Activated T-helper 1 cell treated with anti-CD3 and anti-CD28 coated beads, Interleukin-12 subunit alpha, Interleukin-12 subunit beta, Interleukin-2, Interleukin-4 antibody, amounts not matched to agents 30 ng/mL and 10 ng/mL and 1 ng/mL, durations not matched to agents 14 hours and 24 hours and 36 hours (primary cell): Measurements from ENCODE around the gene PTPRU. TPM values are rescaled to one million over a fixed set of nuclear protein-coding genes. Genes with fewer than 3 reads are reported as not detected.

Experiments
- DNase-seq: peaks from one replicate; pipeline ENCODE4 v3.0.0; 2021; ENCODE audit warnings: low spot score
- H3K27ac Mint-ChIP-seq: one replicate; pipeline ENCODE4 v1.8.0; 2021; ENCODE audit warnings: mild to moderate bottlenecking, mixed read lengths
- H3K27me3 Mint-ChIP-seq: one replicate; pipeline ENCODE4 v1.8.0; 2022; ENCODE audit warnings: mild to moderate bottlenecking, moderate library complexity, mixed read lengths; ENCODE audit not compliant: insufficient read depth
- H3K36me3 Mint-ChIP-seq: one replicate; pipeline ENCODE4 v1.8.0; 2021; ENCODE audit warnings: low read depth, mixed read lengths
- H3K4me1 Mint-ChIP-seq: one replicate; pipeline ENCODE4 v1.8.0; 2021; ENCODE audit warnings: low read depth, mixed read lengths
- H3K4me3 Mint-ChIP-seq: one replicate; pipeline ENCODE4 v1.8.0; 2021; ENCODE audit warnings: mild to moderate bottlenecking, moderate library complexity, mixed read lengths
- H3K9me3 Mint-ChIP-seq: one replicate; pipeline ENCODE4 v1.8.0; 2021; ENCODE audit warnings: mixed read lengths
- intact Hi-C: fragments of 100-400 bp; cut with micrococcal nuclease; formaldehyde crosslinking; loops from one replicate; pipeline ENCODE4 v1.15.1; 2024
- total RNA-seq: library from RNA; stranded (reverse); gene quantifications from 2 replicates; pipeline ENCODE4 v1.2.3, GENCODE V29; 2022

PTPRU gene
- 0.67 and 0.76 TPM in 2 replicates for total RNA-seq

- intact Hi-C loops = loop anchor here (1.0 to 10.0 kb wide), 9 partner anchors 105 to 1549 kb away; no protein-coding TSS in a partner anchor
- H3K9me3 Mint-ChIP-seq = no peaks in the 10 kb centered on the region
- H3K27ac Mint-ChIP-seq = peak within 1 kb of the TSS; percentile 16
- peak within 1 kb of the TSS; percentile 73 for H3K4me3 Mint-ChIP-seq
- DNase-seq = peak; percentile 75
- H3K4me1 Mint-ChIP-seq = peaks cover 17% of the 10 kb centered on the region
- H3K27me3 Mint-ChIP-seq = peaks cover 51% of the 10 kb centered on the region
- H3K36me3 Mint-ChIP-seq = peaks cover 1% of the 10 kb centered on the region
Measured at GRCh38 chr1:29235955-29236711, at the start of gene PTPRU. PTPRU (plus strand) TSS chr1:29236522; CDS start chr1:29236645, 123 bp downstream.

DNA sequence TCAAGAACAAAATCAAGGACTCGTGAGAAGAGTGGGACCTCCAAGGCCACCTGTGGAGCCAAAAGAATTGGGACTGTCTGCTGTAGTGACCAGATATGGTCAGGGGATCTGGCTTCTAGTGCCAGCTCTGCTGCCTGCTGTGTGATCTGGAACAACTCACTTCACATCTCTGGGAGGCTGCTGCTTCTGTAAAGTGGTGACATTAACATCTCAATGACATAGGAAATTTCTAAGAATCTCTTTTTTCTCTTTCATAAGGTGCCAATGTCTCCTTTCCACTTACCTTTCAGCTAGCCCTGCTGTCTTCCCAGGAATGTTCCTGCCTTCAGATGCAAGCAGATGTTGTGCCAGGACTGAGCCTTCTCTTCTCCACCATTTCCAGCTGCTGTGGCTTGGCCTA is 49.6 kb upstream of the PTPRU start:
- Mint-ChIP-seq H3K27ac (no peak overlapping the region), H3K4me1 (peaks cover 14% of the 10 kb centered on the region), H3K4me3 (no peak overlapping the region), H3K27me3 (no peaks in the 10 kb centered on the region), H3K9me3 (no peaks in the 10 kb centered on the region), H3K36me3 (peaks cover 1% of the 10 kb centered on the region)
- DNase-seq = no peak
- intact Hi-C loops = loop anchor here (10.0 kb wide), 1 partner anchor 682 kb away; the partner anchor contains the start of gene RCC1

DNA sequence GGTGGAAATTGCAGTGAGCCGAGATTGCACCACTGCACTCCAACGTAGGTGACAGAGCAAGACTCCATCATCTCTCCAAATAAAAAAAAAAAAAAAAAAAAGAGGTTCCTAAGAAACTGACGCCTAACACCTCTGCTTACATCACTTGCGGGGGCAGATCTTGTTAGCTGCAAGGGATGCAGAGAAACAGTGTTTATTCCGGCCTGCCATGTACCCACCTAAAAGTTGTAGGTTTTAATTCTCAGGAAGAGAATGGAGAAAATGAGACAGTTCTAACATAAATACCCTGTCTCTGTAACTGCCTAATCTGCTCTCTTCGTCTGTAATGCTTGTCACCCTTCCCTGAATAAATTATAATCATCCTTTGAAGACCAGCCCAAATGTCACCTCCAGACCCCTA is 45.6 kb upstream of the PTPRU start:
- no peak for DNase-seq
- intact Hi-C loops = no loop called here
- no peak overlapping the region for H3K4me3 Mint-ChIP-seq

GRCh38 chr1:29193879-29194455 is 42.4 kb upstream of the PTPRU start:
- Mint-ChIP-seq H3K27ac (no peak overlapping the region), H3K9me3 (no peaks in the 10 kb centered on the region), H3K27me3 (no peaks in the 10 kb centered on the region), H3K4me1 (peaks cover 6% of the 10 kb centered on the region), H3K4me3 (no peak overlapping the region), H3K36me3 (peaks cover 6% of the 10 kb centered on the region)
- no peak for DNase-seq
- intact Hi-C loops = no loop called here

More for the DNA sequence above, 45.6 kb upstream of the PTPRU start:
- Mint-ChIP-seq H3K36me3 (peaks cover 6% of the 10 kb centered on the region), H3K4me1 (no peaks in the 10 kb centered on the region), H3K27me3 (no peaks in the 10 kb centered on the region), H3K9me3 (no peaks in the 10 kb centered on the region), H3K27ac (no peak overlapping the region)

GRCh38 chr1:29195881-29196291 is 40.4 kb upstream of the PTPRU start:
- H3K27ac Mint-ChIP-seq = no peak overlapping the region
- no peak for DNase-seq
- intact Hi-C loops = no loop called here
- H3K9me3 Mint-ChIP-seq = no peaks in the 10 kb centered on the region
- H3K27me3 Mint-ChIP-seq = no peaks in the 10 kb centered on the region
- H3K36me3 Mint-ChIP-seq = peaks cover 11% of the 10 kb centered on the region
- peaks cover 6% of the 10 kb centered on the region for H3K4me1 Mint-ChIP-seq
- H3K4me3 Mint-ChIP-seq = no peak overlapping the region

DNA sequence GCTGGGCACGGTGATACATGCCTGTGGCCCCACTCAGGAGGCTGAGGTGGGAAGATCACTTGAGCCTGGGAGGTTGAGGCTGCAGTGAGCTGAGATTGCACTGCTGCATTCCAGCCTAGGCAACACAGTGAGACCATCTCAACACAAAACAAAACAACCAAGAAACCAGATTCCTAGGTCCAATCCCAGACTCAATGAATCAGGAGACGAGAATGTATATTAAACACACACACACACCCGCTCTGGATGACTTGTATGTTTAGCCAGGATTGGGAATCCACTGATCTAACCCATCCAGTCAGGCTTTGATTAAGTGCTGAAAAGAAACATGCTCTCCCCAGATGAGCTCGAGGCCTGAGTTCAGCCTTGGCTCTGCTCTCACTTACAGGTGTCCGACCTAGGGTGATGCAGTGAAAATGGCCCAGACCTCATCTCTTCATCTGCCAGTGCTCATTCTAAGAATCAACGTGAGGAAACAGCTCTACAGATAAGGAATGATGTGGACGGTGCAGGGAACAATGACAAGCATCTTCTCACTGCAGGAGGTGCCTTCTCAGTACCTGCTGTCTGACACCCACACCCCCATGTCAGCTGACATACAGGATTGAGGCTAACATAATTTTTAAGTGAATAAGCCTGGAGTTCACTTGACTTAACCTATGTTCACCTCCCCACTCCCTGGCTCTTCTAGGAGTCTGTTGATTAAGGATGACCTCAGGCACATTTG is 39.3 kb upstream of the PTPRU start:
- Mint-ChIP-seq H3K27ac (no peak overlapping the region), H3K9me3 (no peaks in the 10 kb centered on the region), H3K36me3 (peaks cover 16% of the 10 kb centered on the region), H3K27me3 (no peaks in the 10 kb centered on the region), H3K4me1 (peaks cover 6% of the 10 kb centered on the region), H3K4me3 (no peak overlapping the region)
- no peak for DNase-seq
- intact Hi-C loops = loop anchor here (1.0 kb wide), 1 partner anchor 315 kb away; no protein-coding TSS in a partner anchor

DNA sequence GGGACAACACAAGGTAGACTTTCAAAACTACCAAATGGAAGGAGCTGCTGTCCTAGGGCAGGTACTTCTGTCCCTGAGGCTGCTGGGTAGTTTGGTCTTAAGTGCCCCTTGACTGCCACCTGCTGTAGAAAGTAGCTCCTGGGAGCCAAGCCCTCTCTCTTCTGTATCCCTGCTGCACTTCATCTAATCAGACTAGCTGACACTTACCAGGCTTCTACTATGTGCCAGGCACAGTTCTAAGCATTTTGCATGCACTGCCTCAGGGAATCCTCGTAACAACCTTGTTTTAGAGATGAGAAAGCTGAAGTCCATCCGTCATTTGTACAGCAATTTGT is 38.8 kb upstream of the PTPRU start:
- no peaks in the 10 kb centered on the region for H3K27me3 Mint-ChIP-seq
- peak; percentile 31 for DNase-seq
- intact Hi-C loops = loop anchor here (1.0 kb wide), 1 partner anchor 315 kb away; no protein-coding TSS in a partner anchor
- no peak overlapping the region for H3K4me3 Mint-ChIP-seq
- no peaks in the 10 kb centered on the region for H3K9me3 Mint-ChIP-seq
- peaks cover 11% of the 10 kb centered on the region for H3K4me1 Mint-ChIP-seq
- H3K36me3 Mint-ChIP-seq = peaks cover 18% of the 10 kb centered on the region
- no peak overlapping the region for H3K27ac Mint-ChIP-seq

DNA sequence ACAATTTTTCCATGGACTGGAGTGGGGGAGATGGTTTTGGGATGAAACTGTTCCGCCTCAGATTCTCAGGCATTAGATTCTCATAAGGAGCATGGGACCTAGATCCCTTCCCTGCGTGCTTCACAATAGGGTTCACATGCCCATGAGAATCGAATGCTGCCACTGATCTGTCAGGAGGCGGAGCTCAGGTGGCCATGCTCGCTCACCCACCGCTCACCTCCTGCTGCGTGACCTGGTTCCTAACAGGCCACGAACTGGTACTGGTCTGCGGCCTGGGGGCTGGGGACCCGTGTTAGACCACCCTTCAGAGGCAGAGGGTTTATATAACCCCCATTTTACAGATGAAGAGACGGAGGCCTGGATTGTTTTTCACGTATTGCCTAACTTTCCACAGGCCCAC is 38.3 kb upstream of the PTPRU start:
- no peak overlapping the region for H3K27ac Mint-ChIP-seq
- H3K36me3 Mint-ChIP-seq = peaks cover 16% of the 10 kb centered on the region
- no peak for DNase-seq
- H3K4me3 Mint-ChIP-seq = no peak overlapping the region
- intact Hi-C loops = loop anchor here (1.0 kb wide), 1 partner anchor 316 kb away; no protein-coding TSS in a partner anchor
- H3K9me3 Mint-ChIP-seq = no peaks in the 10 kb centered on the region
- H3K27me3 Mint-ChIP-seq = no peaks in the 10 kb centered on the region
- peaks cover 16% of the 10 kb centered on the region for H3K4me1 Mint-ChIP-seq

DNA sequence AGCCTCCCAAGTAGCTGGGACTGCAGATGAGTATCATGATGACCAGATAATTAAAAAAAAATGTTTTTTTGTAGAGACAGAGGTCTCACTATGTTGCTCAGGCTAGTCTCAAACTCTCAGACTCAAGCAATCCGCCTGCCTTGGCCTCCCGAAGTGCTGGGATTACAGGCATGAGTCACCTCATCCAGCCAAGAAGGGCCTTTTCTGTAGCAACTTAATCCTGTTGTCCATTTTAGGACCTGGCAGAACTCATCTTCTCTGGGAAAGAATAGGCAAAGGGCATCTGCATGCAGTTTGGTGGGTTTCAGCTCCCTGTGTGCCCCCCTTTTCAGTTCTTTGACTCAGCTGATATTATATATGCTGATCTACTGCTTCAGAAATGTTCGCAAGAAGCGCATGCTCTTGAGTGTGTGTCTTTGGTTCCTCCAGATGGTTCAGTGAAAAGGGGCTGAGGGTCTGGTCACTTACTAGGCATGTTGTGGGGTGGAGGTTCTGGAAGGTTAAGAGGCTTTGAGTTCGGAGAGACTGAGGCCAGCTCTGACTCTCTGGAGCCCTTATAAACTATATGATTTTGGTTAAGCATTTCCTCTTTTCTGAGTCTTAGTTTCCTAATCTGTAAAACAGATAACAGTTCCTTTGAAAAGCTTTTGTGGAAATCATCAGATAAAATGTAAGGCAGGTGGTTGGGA is 35.3 kb upstream of the PTPRU start:
- no peak overlapping the region for H3K4me3 Mint-ChIP-seq
- intact Hi-C loops = loop anchor here (5.0 kb wide), 1 partner anchor 139 kb away; no protein-coding TSS in a partner anchor
- peaks cover 14% of the 10 kb centered on the region for H3K36me3 Mint-ChIP-seq
- H3K9me3 Mint-ChIP-seq = no peaks in the 10 kb centered on the region
- DNase-seq = no peak
- no peak overlapping the region for H3K27ac Mint-ChIP-seq
- peaks cover 16% of the 10 kb centered on the region for H3K4me1 Mint-ChIP-seq
- no peaks in the 10 kb centered on the region for H3K27me3 Mint-ChIP-seq

DNA sequence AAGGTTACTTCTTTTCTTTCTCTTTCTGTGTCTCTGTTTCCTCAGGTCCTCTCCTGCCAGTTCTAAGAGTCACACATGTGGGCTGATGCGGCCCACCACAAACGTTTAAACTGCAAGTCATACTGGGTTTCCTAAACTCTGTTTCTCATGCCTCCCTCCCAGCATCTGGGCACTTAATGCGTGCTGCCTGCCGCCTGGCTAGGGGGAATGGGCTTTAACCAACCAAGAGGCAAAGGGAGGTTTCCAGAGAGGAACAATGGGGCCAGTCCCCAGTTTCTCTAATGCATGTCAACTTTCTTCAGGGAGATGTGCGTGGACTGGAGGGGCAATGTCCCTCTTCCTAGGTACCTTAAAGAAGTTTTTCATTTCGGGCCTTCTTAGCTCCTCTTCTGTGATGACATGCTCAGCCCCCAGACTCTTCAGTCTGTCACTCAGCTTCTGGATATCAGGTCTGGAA is 34.7 kb upstream of the PTPRU start:
- no peaks in the 10 kb centered on the region for H3K9me3 Mint-ChIP-seq

GRCh38 chr1:29202053-29202452 is 34.3 kb upstream of the PTPRU start:
- Mint-ChIP-seq H3K36me3 (peaks cover 14% of the 10 kb centered on the region), H3K27ac (no peak overlapping the region)
- intact Hi-C loops = loop anchor here (1.0 to 5.0 kb wide), 4 partner anchors 21 to 169 kb away; partner anchors contain the start of gene SRSF4

More for the DNA sequence above, 34.7 kb upstream of the PTPRU start:
- intact Hi-C loops = loop anchor here (1.0 to 5.0 kb wide), 4 partner anchors 20 to 168 kb away; partner anchors contain the start of gene SRSF4
- Mint-ChIP-seq H3K27me3 (no peaks in the 10 kb centered on the region), H3K4me3 (no peak overlapping the region), H3K4me1 (peaks cover 16% of the 10 kb centered on the region), H3K27ac (no peak overlapping the region), H3K36me3 (peaks cover 14% of the 10 kb centered on the region)
- DNase-seq = no peak

More at GRCh38 chr1:29202053-29202452, 34.3 kb upstream of the PTPRU start:
- Mint-ChIP-seq H3K4me3 (no peak overlapping the region), H3K4me1 (peaks cover 16% of the 10 kb centered on the region), H3K27me3 (no peaks in the 10 kb centered on the region), H3K9me3 (no peaks in the 10 kb centered on the region)
- no peak for DNase-seq
